GM23248 (cell line): Measurements from ENCODE around the gene ARHGEF4. TPM values are rescaled to one million over a fixed set of nuclear protein-coding genes. Genes with fewer than 3 reads are reported as not detected.

ENCODE experiments used
- DNase-seq: peaks from one replicate; pipeline ENCODE4 v3.0.0-alpha.2; 2015
- H2AFZ ChIP-seq: fragments of 200-600 bp; sonication (generic); 2 replicates; pipeline ENCODE4 v1.6.1; 2016; ENCODE audit warnings: antibody characterized with exemption
- H3F3A ChIP-seq: fragments of 200-600 bp; sonication (generic); 2 replicates; pipeline ENCODE4 v1.6.1; 2016; ENCODE audit warnings: mild to moderate bottlenecking, antibody characterized with exemption, mixed run types; ENCODE audit not compliant: insufficient read depth
- H3K27ac ChIP-seq: fragments of 200-600 bp; sonication (generic); 2 replicates; pipeline ENCODE4 v1.5.1; 2016; ENCODE audit warnings: mild to moderate bottlenecking
- H3K27me3 ChIP-seq: fragments of 200-600 bp; sonication (generic); replicated peaks from 2 replicates; pipeline ENCODE4 v1.6.1; 2016; ENCODE audit warnings: mild to moderate bottlenecking; ENCODE audit not compliant: insufficient read depth
- H3K36me3 ChIP-seq: fragments of 200-600 bp; sonication (generic); 2 replicates; pipeline ENCODE4 v1.6.1; 2016; ENCODE audit warnings: low read depth, mild to moderate bottlenecking
- H3K4me1 ChIP-seq: fragments of 200-600 bp; sonication (generic); 2 replicates; pipeline ENCODE4 v1.6.1; 2016; ENCODE audit warnings: mild to moderate bottlenecking; ENCODE audit not compliant: insufficient read depth
- H3K4me2 ChIP-seq: fragments of 200-600 bp; sonication (generic); one replicate; pipeline ENCODE4 v1.6.1; 2016; ENCODE audit warnings: mild to moderate bottlenecking; ENCODE audit not compliant: unreplicated experiment
- H3K4me3 ChIP-seq: fragments of 200-600 bp; sonication (generic); 2 replicates; pipeline ENCODE4 v1.5.1; 2016; ENCODE audit warnings: mild to moderate bottlenecking
- H3K79me2 ChIP-seq: fragments of 200-600 bp; sonication (generic); 2 replicates; pipeline ENCODE4 v1.6.1; 2016; ENCODE audit warnings: mild to moderate bottlenecking; ENCODE audit not compliant: insufficient read depth
- H3K9ac ChIP-seq: fragments of 200-600 bp; sonication (generic); 2 replicates; pipeline ENCODE4 v1.6.1; 2016; ENCODE audit warnings: mild to moderate bottlenecking
- H3K9me2 ChIP-seq: fragments of 200-600 bp; sonication (generic); 2 replicates; pipeline ENCODE4 v1.6.1; 2016; ENCODE audit warnings: mixed run types, mild to moderate bottlenecking, moderate library complexity; ENCODE audit not compliant: insufficient read depth
- H3K9me3 ChIP-seq: fragments of 200-600 bp; sonication (generic); one replicate; pipeline ENCODE4 v1.6.1; 2017; ENCODE audit warnings: low read depth
- H4K20me1 ChIP-seq: fragments of 200-600 bp; sonication (generic); 2 replicates; pipeline ENCODE4 v1.6.0; 2016; ENCODE audit not compliant: insufficient read depth
- EZH2 ChIP-seq: fragments of 200-600 bp; sonication (generic); IDR thresholded peaks from 2 replicates; pipeline ENCODE4 v1.6.1; 2018; ENCODE audit warnings: antibody characterized with exemption, mild to moderate bottlenecking; ENCODE audit not compliant: insufficient read depth, poor library complexity, severe bottlenecking
- EZH2phosphoT487 ChIP-seq: fragments of 200-600 bp; sonication (generic); IDR thresholded peaks from 2 replicates; pipeline ENCODE4 v1.6.1; 2018; ENCODE audit warnings: antibody characterized with exemption, moderate library complexity, mild to moderate bottlenecking, low read depth; ENCODE audit not compliant: insufficient read depth
- WGBS, 2 experiments: methylation state at CpG; one replicate each; pipeline ENCODE4 v1.1.6; 2015 to 2017; ENCODE audit warnings: low lambda C conversion rate in 2 of 2, low coverage in 1 of 2; ENCODE audit errors: missing lambda C conversion rate in 2 of 2; 5-methylcytosine and 5-hydroxymethylcytosine counted together
- in situ Hi-C: fragments of 300-500 bp; cut with MboI; formaldehyde crosslinking; loops from 2 replicates; pipeline ENCODE4 v1.15.0; 2020
- polyA plus RNA-seq: library from polyadenylated mRNA; unstranded; fragments of >200 nt; fragmentation: Nextera tagmentation; extraction: Ambion mirVana; gene quantifications from 2 replicates; pipeline ENCODE4 v1.2.1, GENCODE V29; 2016
- total RNA-seq: library from RNA; depleted of rRNA; stranded (reverse); fragments of >200 nt; shearing (Covaris generic); gene quantifications from 2 replicates; pipeline ENCODE4 v1.2.3, GENCODE V29; 2014

ARHGEF4 gene
- total and polyA plus RNA-seq, 2 experiments from 2014 or later, result 7.4 to 26.0 TPM

- Histone ChIP-seq H3K4me2 (no peak overlapping the region), H3K36me3 (no peaks in the 10 kb centered on the region), H3K9ac (no peak overlapping the region), H3K27me3 (no peaks in the 10 kb centered on the region; the same call in none of the 2 replicates), H3K4me1 (no peaks in the 10 kb centered on the region), H3K27ac (no peak overlapping the region), H3K9me3 (no peaks in the 10 kb centered on the region), H3F3A (no peaks in the 10 kb centered on the region), H2AFZ (no peak overlapping the region), H3K4me3 (no peak overlapping the region), H4K20me1 (no peaks in the 10 kb centered on the region), H3K79me2 (no peaks in the 10 kb centered on the region), H3K9me2 (no peaks in the 10 kb centered on the region)
- WGBS, 2 experiments, result 14 to 15% methylated on average over 3 of the region's 3 CpGs
- in situ Hi-C loops, result loop anchor here (10.0 kb wide), 1 partner anchor 74 kb away; no protein-coding TSS in a partner anchor
- no peak for TF ChIP-seq EZH2phosphoT487
- TF ChIP-seq EZH2, result no peak
- DNase-seq, result no peak
These were observed 41.6 kb downstream of the ARHGEF4 start for GRCh38 chr2:130878316-130878715.

- Histone ChIP-seq H3K4me2 (no peak overlapping the region), H3K27ac (no peak overlapping the region), H3K27me3 (no peaks in the 10 kb centered on the region; the same call in none of the 2 replicates), H3K79me2 (no peaks in the 10 kb centered on the region), H3F3A (no peaks in the 10 kb centered on the region), H3K9me2 (no peaks in the 10 kb centered on the region), H3K4me3 (no peak overlapping the region), H3K4me1 (no peaks in the 10 kb centered on the region), H3K9ac (no peak overlapping the region), H3K36me3 (no peaks in the 10 kb centered on the region), H2AFZ (no peak overlapping the region), H4K20me1 (no peaks in the 10 kb centered on the region), H3K9me3 (no peaks in the 10 kb centered on the region)
- in situ Hi-C loops, result loop anchor here (10.0 kb wide), 1 partner anchor 74 kb away; no protein-coding TSS in a partner anchor
- DNase-seq, result no peak
- TF ChIP-seq EZH2phosphoT487 (no peak), EZH2 (no peak)
- 23 to 38% methylated on average over 2 of the region's 2 CpGs for WGBS, 2 experiments
These were observed 42.2 kb downstream of the ARHGEF4 start for GRCh38 chr2:130878933-130879332.

- H3K9me3 ChIP-seq, result no peaks in the 10 kb centered on the region
- H4K20me1 ChIP-seq, result no peaks in the 10 kb centered on the region
- H3K9me2 ChIP-seq, result no peaks in the 10 kb centered on the region
- no peak overlapping the region for H3K27ac ChIP-seq
- no peak overlapping the region for H3K4me3 ChIP-seq
- TF ChIP-seq EZH2phosphoT487 (no peak), EZH2 (no peak)
- no peak overlapping the region for H3K9ac ChIP-seq
- no peaks in the 10 kb centered on the region for H3K36me3 ChIP-seq
- H2AFZ ChIP-seq, result no peak overlapping the region
- H3K27me3 ChIP-seq, result no peaks in the 10 kb centered on the region
- DNase-seq, result no peak
- no peaks in the 10 kb centered on the region for H3K4me1 ChIP-seq
- H3K79me2 ChIP-seq, result no peaks in the 10 kb centered on the region
- 43 to 44% methylated on average over 6 of the region's 6 CpGs for WGBS, 2 experiments
- H3K4me2 ChIP-seq, result no peak overlapping the region
- in situ Hi-C loops, result no loop called here
- no peaks in the 10 kb centered on the region for H3F3A ChIP-seq
These were observed 45.5 kb downstream of the ARHGEF4 start for GRCh38 chr2:130882111-130882690.

DNA sequence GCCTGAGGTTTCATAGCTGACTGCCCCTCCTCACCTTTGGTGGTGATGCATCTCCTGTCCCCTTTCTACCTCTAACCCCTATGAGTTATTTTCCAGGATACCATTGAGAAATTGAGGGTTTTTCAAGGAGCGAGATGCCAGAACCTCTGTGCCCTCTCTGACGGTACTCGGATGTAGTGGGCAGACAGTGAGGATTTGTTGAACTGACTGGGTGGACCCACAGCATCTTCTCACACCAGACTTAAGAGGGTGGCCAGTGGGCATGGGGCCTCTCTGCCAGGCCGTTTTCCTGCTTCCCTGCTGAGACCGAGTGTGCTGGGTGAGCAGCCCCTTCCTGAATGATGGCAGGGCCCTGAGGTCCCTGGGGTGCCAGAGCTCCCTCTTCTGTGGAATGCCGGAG is 46.3 kb downstream of the ARHGEF4 start:
- TF ChIP-seq EZH2, result no peak
- no peak for TF ChIP-seq EZH2phosphoT487
- no peak overlapping the region for H3K27ac ChIP-seq
- H4K20me1 ChIP-seq, result no peaks in the 10 kb centered on the region
- no peaks in the 10 kb centered on the region for H3K27me3 ChIP-seq
- WGBS, 2 experiments, result 41 to 50% methylated on average over 6 of the region's 6 CpGs
- H3K79me2 ChIP-seq, result no peaks in the 10 kb centered on the region
- no peaks in the 10 kb centered on the region for H3F3A ChIP-seq
- no peaks in the 10 kb centered on the region for H3K9me2 ChIP-seq
- no peaks in the 10 kb centered on the region for H3K4me1 ChIP-seq
- no peak overlapping the region for H3K4me3 ChIP-seq
- no peak overlapping the region for H2AFZ ChIP-seq
- DNase-seq, result no peak
- H3K9ac ChIP-seq, result no peak overlapping the region
- in situ Hi-C loops, result no loop called here
- H3K9me3 ChIP-seq, result no peaks in the 10 kb centered on the region
- H3K36me3 ChIP-seq, result no peaks in the 10 kb centered on the region
- no peak overlapping the region for H3K4me2 ChIP-seq

DNA sequence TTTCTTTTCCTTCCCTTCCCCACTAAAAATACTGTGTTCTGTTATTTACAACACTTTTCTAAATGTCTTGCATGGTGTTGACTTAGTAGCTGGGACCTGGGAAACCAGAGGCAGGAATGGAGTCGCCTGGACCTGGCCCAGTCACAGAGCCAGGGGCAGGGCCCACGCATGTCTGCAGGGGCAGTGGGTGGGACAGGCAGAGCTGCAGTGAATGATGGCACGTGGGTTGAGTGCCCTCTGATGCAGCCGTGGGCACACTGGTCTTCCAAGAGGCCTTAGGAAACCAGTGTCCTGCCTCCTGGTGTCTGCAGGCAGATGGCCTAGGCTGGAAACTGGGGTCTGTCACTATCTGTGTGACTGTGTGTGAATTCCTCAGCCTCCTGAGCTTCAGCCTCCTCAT is 46.8 kb downstream of the ARHGEF4 start:
- H3K9ac ChIP-seq, result no peak overlapping the region
- H4K20me1 ChIP-seq, result no peaks in the 10 kb centered on the region
- TF ChIP-seq EZH2phosphoT487, result no peak
- no peak for TF ChIP-seq EZH2
- H3K9me2 ChIP-seq, result no peaks in the 10 kb centered on the region
- no peaks in the 10 kb centered on the region for H3F3A ChIP-seq
- H3K4me2 ChIP-seq, result no peak overlapping the region
- no peak overlapping the region for H3K27ac ChIP-seq
- H3K27me3 ChIP-seq, result no peaks in the 10 kb centered on the region; the same call in 1 of the 2 replicates
- no peak for DNase-seq
- H3K79me2 ChIP-seq, result no peaks in the 10 kb centered on the region
- H3K9me3 ChIP-seq, result no peaks in the 10 kb centered on the region
- in situ Hi-C loops, result no loop called here
- no peaks in the 10 kb centered on the region for H3K4me1 ChIP-seq
- no peaks in the 10 kb centered on the region for H3K36me3 ChIP-seq
- 22 to 37% methylated on average over 4 of the region's 4 CpGs for WGBS, 2 experiments
- no peak overlapping the region for H3K4me3 ChIP-seq
- no peak overlapping the region for H2AFZ ChIP-seq
